Measurements from ENCODE around the gene RAP1A. TPM values are rescaled to one million over a fixed set of nuclear protein-coding genes. Genes with fewer than 3 reads are reported as not detected.

The RAP1A gene
- total and polyA plus RNA-seq, 12 donors: 64.2 to 120 (median 99.7) TPM

GRCh38 chr1:111705841-111706240, 86.3 kb downstream of the RAP1A start:
- Histone ChIP-seq H3K27ac (no peak overlapping the region), H3K36me3 (peaks cover 0 to 100% (median 33%) of the 10 kb centered on the region in 9 donors), H3K9me3 (no peaks in the 10 kb centered on the region), H3K27me3 (no peaks in the 10 kb centered on the region), H3K4me3 (no peak overlapping the region), H3K4me1 (peaks cover 0 to 10% (median 0%) of the 10 kb centered on the region in 9 donors)
- intact Hi-C loops (cut with DNase I): no loop called here
- no peak for TF ChIP-seq CTCF (IDR thresholded peaks at IDR 0.05)
- 74 to 82% methylated on average over 3 of the region's 3 CpGs for WGBS, 2 donors
- DNase-seq: no peak
- no peak for ATAC-seq

- Histone ChIP-seq H3K27me3 (no peaks in the 10 kb centered on the region), H3K4me1 (peaks cover 0 to 10% (median 0%) of the 10 kb centered on the region in 9 donors), H3K36me3 (peaks cover 0 to 100% (median 30%) of the 10 kb centered on the region in 9 donors), H3K9me3 (no peaks in the 10 kb centered on the region), H3K27ac (peak overlapping the region in 1 of 10 donors; percentile 10), H3K4me3 (no peak overlapping the region)
- TF ChIP-seq CTCF (IDR thresholded peaks at IDR 0.05): no peak
- intact Hi-C loops (cut with DNase I): no loop called here
- WGBS, 2 donors: 91 to 92% methylated on average over 2 of the region's 2 CpGs
- no peak for DNase-seq
- no peak for ATAC-seq
Observed at GRCh38 chr1:111706921-111707320, 87.3 kb downstream of the RAP1A start.

DNA sequence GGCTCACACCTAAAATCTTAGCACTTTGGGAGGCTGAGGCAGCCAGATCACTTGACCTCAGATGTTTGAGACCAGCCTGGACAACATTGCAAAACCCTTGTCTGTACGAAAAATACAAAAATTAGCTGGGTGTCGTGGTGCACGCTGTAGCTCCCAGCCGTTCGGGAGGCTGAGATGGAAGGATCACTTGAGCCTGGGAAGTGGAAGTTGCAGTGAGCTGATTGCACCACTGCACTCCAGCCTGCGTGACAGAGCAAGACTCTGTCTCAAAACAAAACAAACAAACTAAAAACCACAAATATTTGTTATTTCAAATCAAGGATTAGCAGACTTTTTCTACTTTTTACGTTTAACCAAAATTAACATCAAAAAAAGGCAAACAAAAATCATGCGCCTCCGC, 88.3 kb downstream of the RAP1A start:
- ATAC-seq (no peak), DNase-seq (no peak)
- Histone ChIP-seq H3K4me3 (no peak overlapping the region), H3K9me3 (no peaks in the 10 kb centered on the region), H3K27ac (peak overlapping the region in 1 of 10 donors; percentile 45), H3K4me1 (peaks cover 0 to 10% (median 0%) of the 10 kb centered on the region in 9 donors), H3K36me3 (peaks cover 0 to 100% (median 27%) of the 10 kb centered on the region in 9 donors), H3K27me3 (no peaks in the 10 kb centered on the region)
- intact Hi-C loops (cut with DNase I): no loop called here
- WGBS, 2 donors: 77 to 80% methylated on average over 9 of the region's 9 CpGs
- TF ChIP-seq CTCF (IDR thresholded peaks at IDR 0.05): no peak

- peaks cover 0 to 95% (median 18%) of the 10 kb centered on the region in 9 donors for H3K36me3 ChIP-seq
- intact Hi-C loops (cut with DNase I): loop anchor here in 4 of 10 donors (5.0 kb wide), 3 partner anchors 37 to 228 kb away; no protein-coding TSS in a partner anchor
- WGBS, 2 donors: 85% methylated on average over 1 of the region's 1 CpG
Observed at GRCh38 chr1:111709986-111710385, 90.4 kb downstream of the RAP1A start.

More at GRCh38 chr1:111709986-111710385, 90.4 kb downstream of the RAP1A start:
- peaks cover 0 to 10% (median 0%) of the 10 kb centered on the region in 9 donors for H3K4me1 ChIP-seq
- no peak for ATAC-seq
- no peaks in the 10 kb centered on the region for H3K27me3 ChIP-seq
- no peaks in the 10 kb centered on the region for H3K9me3 ChIP-seq
- no peak for DNase-seq
- H3K4me3 ChIP-seq: no peak overlapping the region
- no peak for TF ChIP-seq CTCF (IDR thresholded peaks at IDR 0.05)
- no peak overlapping the region for H3K27ac ChIP-seq
